DOHH2 (cell line): Measurements from ENCODE around the gene TVP23A.

Source experiments
- H3F3A ChIP-seq: fragments of 200-600 bp; sonication (generic), shearing (Covaris generic); 2 replicates; pipeline ENCODE4 v1.6.0; 2016; ENCODE audit warnings: antibody characterized with exemption, mild to moderate bottlenecking; ENCODE audit not compliant: control insufficient read depth, insufficient read depth
- H3K27ac ChIP-seq: fragments of 200-600 bp; sonication (generic); 2 replicates; pipeline ENCODE4 v1.5.1; 2014; ENCODE audit warnings: low read depth, mild to moderate bottlenecking, low read length, moderate library complexity
- H3K27me3 ChIP-seq: fragments of 200-600 bp; sonication (generic); 2 replicates; pipeline ENCODE4 v1.6.1; 2014; ENCODE audit warnings: mild to moderate bottlenecking, low read length, mixed read lengths; ENCODE audit not compliant: control insufficient read depth
- H3K36me3 ChIP-seq: fragments of 200-600 bp; sonication (generic); 2 replicates; pipeline ENCODE4 v1.6.1; 2014; ENCODE audit warnings: mild to moderate bottlenecking, low read length, moderate library complexity, mixed read lengths; ENCODE audit not compliant: control insufficient read depth
- H3K4me1 ChIP-seq: fragments of 200-600 bp; sonication (generic); 2 replicates; pipeline ENCODE4 v1.6.1; 2014; ENCODE audit warnings: mild to moderate bottlenecking, low read length, mixed read lengths; ENCODE audit not compliant: control insufficient read depth
- H3K4me2 ChIP-seq: fragments of 200-600 bp; sonication (generic); 2 replicates; pipeline ENCODE4 v1.6.0; 2014; ENCODE audit warnings: mild to moderate bottlenecking, low read length, moderate library complexity
- H3K4me3 ChIP-seq: fragments of 200-600 bp; sonication (generic); 2 replicates; pipeline ENCODE4 v1.5.1; 2014; ENCODE audit warnings: mild to moderate bottlenecking, low read length, mixed read lengths
- H3K79me2 ChIP-seq: fragments of 200-600 bp; sonication (generic); 2 replicates; pipeline ENCODE4 v1.6.1; 2014; ENCODE audit warnings: mild to moderate bottlenecking, low read length, mixed read lengths; ENCODE audit not compliant: control insufficient read depth
- H3K9me2 ChIP-seq: fragments of 200-600 bp; sonication (generic); replicated peaks from 2 replicates; pipeline ENCODE4 v1.6.1; 2014; ENCODE audit warnings: mild to moderate bottlenecking, low read length, mixed read lengths; ENCODE audit not compliant: control insufficient read depth
- H3K9me3 ChIP-seq: fragments of 200-600 bp; sonication (generic); 2 replicates; pipeline ENCODE4 v1.6.1; 2014; ENCODE audit warnings: antibody characterized with exemption, low read length, mixed read lengths; ENCODE audit not compliant: control insufficient read depth, insufficient read depth
- H4K20me1 ChIP-seq: fragments of 200-600 bp; sonication (generic); 2 replicates; pipeline ENCODE4 v1.6.0; 2014; ENCODE audit warnings: low read depth, mild to moderate bottlenecking, antibody characterized with exemption, low read length, moderate library complexity; ENCODE audit not compliant: control insufficient read depth, insufficient read depth
- EZH2phosphoT487 ChIP-seq: fragments of 200-600 bp; sonication (generic); IDR thresholded peaks from 2 replicates; pipeline ENCODE4 v1.6.1; 2017; ENCODE audit warnings: borderline replicate concordance, mild to moderate bottlenecking, antibody characterized with exemption, low read length, moderate library complexity, mixed read lengths
- TF ChIP-seq, protein P1 (sequence below): fragments of 200-600 bp; sonication (generic); IDR thresholded peaks from one replicate; pipeline ENCODE4 v1.5.1; 2014; ENCODE audit warnings: antibody characterized with exemption, mild to moderate bottlenecking, low read depth, low read length; ENCODE audit not compliant: poor library complexity, severe bottlenecking

The TVP23A gene

DNA sequence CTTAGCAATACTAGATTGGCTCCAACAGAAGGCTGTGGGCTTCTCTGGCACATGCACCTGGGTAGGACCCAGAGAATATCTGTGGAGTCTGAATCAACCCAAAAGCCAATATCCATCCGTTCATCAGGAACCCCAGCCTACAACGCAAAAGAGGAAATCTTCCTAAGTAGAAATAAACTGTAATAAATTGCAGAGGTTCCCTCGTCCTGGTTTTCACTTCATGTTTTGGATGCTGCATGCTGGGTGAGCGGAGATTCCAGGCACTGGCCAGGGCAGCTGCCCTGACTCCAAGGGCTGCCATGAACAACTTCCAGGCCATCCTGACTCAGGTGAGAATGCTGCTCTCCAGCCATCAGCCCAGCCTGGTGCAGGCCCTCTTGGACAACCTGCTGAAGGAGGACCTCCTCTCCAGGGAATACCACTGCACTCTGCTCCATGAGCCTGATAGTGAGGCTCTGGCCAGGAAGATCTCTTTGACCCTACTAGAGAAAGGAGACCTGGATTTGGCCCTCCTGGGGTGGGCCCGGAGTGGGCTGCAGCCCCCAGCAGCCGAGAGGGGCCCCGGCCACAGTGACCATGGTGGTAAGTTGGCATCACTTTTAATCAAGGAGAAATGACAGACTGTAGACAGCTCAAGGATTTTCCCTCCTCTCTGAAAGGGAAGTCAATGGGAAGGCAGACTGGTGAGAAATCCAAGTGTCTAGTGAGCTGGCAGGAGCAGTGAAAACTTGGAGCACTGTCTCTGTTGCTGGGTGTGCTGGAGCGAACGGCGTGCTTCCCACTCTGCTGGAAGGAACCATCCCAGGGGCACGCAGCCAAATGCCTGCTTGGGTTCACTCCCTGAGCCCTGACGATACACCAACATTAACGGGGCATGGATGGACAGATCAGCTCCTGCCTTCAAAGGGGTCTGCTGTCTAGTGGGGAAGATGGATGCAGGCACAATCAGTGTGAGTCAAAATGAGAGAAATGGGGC is 47.7 kb upstream of the TVP23A start:
- no peak for TF ChIP-seq EZH2phosphoT487
- TF ChIP-seq, protein P1, sequence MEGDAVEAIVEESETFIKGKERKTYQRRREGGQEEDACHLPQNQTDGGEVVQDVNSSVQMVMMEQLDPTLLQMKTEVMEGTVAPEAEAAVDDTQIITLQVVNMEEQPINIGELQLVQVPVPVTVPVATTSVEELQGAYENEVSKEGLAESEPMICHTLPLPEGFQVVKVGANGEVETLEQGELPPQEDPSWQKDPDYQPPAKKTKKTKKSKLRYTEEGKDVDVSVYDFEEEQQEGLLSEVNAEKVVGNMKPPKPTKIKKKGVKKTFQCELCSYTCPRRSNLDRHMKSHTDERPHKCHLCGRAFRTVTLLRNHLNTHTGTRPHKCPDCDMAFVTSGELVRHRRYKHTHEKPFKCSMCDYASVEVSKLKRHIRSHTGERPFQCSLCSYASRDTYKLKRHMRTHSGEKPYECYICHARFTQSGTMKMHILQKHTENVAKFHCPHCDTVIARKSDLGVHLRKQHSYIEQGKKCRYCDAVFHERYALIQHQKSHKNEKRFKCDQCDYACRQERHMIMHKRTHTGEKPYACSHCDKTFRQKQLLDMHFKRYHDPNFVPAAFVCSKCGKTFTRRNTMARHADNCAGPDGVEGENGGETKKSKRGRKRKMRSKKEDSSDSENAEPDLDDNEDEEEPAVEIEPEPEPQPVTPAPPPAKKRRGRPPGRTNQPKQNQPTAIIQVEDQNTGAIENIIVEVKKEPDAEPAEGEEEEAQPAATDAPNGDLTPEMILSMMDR = no peak
- Histone ChIP-seq H3K36me3 (no peaks in the 10 kb centered on the region), H4K20me1 (no peaks in the 10 kb centered on the region), H3K9me2 (no peaks in the 10 kb centered on the region), H3K79me2 (no peaks in the 10 kb centered on the region), H3K4me3 (no peak overlapping the region), H3K27me3 (no peaks in the 10 kb centered on the region), H3F3A (peaks cover 9% of the 10 kb centered on the region; the same call in 1 of the 2 replicates), H3K27ac (no peak overlapping the region), H3K4me2 (peak overlapping the region; percentile 83; the same call in 1 of the 2 replicates), H3K9me3 (no peaks in the 10 kb centered on the region), H3K4me1 (peaks cover 74% of the 10 kb centered on the region)

DNA sequence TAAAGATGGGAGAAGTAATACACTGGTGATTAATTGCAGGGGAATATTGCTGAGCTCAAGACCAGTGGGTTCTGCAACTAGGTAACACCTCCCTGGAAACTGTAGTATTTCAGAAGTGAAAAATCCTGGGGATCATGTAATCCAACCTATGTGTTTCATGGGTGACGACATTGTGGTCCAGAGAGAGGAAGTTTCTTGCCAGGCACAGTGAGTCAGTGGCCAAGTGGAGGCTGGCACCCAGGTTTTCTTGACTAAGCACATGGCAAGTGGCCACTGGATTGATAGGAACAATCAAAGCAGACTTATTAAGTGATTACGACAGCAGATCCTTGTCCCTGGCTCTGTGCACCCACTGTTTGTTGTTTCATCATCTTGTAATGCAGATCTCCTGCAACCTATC is 43.8 kb upstream of the TVP23A start:
- Histone ChIP-seq H3K9me3 (0 out of 2 replicates have a peak, but pooled peaks cover 2% of the 10 kb centered on the region), H3F3A (peaks cover 2% of the 10 kb centered on the region; the same call in 1 of the 2 replicates), H3K4me1 (peaks cover 35% of the 10 kb centered on the region), H3K79me2 (no peaks in the 10 kb centered on the region), H3K27me3 (no peaks in the 10 kb centered on the region), H3K9me2 (no peaks in the 10 kb centered on the region), H3K36me3 (no peaks in the 10 kb centered on the region; the same call in 1 of the 2 replicates), H3K4me2 (no peak overlapping the region), H3K4me3 (no peak overlapping the region), H3K27ac (no peak overlapping the region), H4K20me1 (no peaks in the 10 kb centered on the region)
- TF ChIP-seq EZH2phosphoT487 = no peak
- TF ChIP-seq, protein P1 = no peak

DNA sequence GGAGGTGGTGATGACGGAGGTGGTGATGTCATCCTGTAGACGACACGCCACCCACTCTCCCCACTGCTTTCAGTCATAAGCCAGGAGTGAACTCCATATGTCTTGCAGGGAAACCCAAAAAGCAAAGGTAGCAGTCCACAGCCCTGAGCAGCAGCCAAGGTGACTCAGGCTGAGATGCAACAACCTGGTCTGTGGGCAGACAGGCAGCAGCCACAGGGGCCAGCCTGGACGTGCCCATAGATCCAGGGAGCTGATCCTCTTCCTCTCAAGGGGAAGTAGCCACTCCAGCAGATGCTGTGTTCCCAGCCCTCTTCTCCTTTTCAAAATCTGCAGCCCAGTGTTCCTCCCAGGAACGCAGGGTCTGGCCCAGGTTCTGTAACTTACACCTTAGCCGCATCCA is 41.1 kb upstream of the TVP23A start:
- Histone ChIP-seq H3K4me1 (peaks cover 8% of the 10 kb centered on the region), H3K4me3 (no peak overlapping the region), H3K4me2 (no peak overlapping the region), H3F3A (peaks cover 2% of the 10 kb centered on the region; the same call in 1 of the 2 replicates), H4K20me1 (no peaks in the 10 kb centered on the region), H3K9me3 (0 out of 2 replicates have a peak, but pooled peaks cover 2% of the 10 kb centered on the region), H3K9me2 (no peaks in the 10 kb centered on the region), H3K27ac (no peak overlapping the region), H3K79me2 (no peaks in the 10 kb centered on the region), H3K27me3 (no peaks in the 10 kb centered on the region), H3K36me3 (no peaks in the 10 kb centered on the region; the same call in 1 of the 2 replicates)
- no peak for TF ChIP-seq EZH2phosphoT487
- TF ChIP-seq, protein P1 = no peak
